ENCODE results near the gene CYB5RL. TPM values are rescaled to one million over a fixed set of nuclear protein-coding genes. Genes with fewer than 3 reads are reported as not detected.

Gene CYB5RL
- total RNA-seq: 6.1 TPM
- long read RNA-seq, partial matches to known transcripts: 3 of 7 reads
- long read RNA-seq, other reads (novel, unspliced or antisense): 3 of 7 reads

- H3K4me3 ChIP-seq: peak within 1 kb of the TSS; percentile 87
- H3K4me1 ChIP-seq: peaks cover 31% of the 10 kb centered on the region
- TF ChIP-seq CTCF (IDR thresholded peaks at IDR 0.05; ENCODE audit: borderline replicate concordance): no peak
- peak within 1 kb of the TSS; percentile 80 for H3K27ac ChIP-seq (replicated peaks)
- intact Hi-C loops (cut with micrococcal nuclease): no loop called here
- peak; percentile 87 for DNase-seq
- H3K36me3 ChIP-seq: peaks cover 36% of the 10 kb centered on the region
- H3K27me3 ChIP-seq (ENCODE audit: low read depth): no peaks in the 10 kb centered on the region
- no peaks in the 10 kb centered on the region for H3K9me3 ChIP-seq (replicated peaks)
These were observed at the start of gene CYB5RL, which contains the start of gene MRPL37 for GRCh38 chr1:54199765-54200518. CYB5RL (minus strand) TSS chr1:54200030; CDS start chr1:54195616, 4,414 bp downstream. MRPL37 (plus strand) TSS chr1:54200167; CDS start chr1:54200244, 77 bp downstream.

GRCh38 chr1:54248966-54249365 is 49.1 kb upstream of the CYB5RL start:
- intact Hi-C loops (cut with micrococcal nuclease): no loop called here
- TF ChIP-seq CTCF (IDR thresholded peaks at IDR 0.05; ENCODE audit: borderline replicate concordance): no peak
- no peak for DNase-seq
- Histone ChIP-seq H3K27me3 (ENCODE audit: low read depth) (no peaks in the 10 kb centered on the region), H3K27ac (replicated peaks) (no peak overlapping the region), H3K36me3 (peaks cover 15% of the 10 kb centered on the region), H3K4me1 (peaks cover 53% of the 10 kb centered on the region), H3K4me3 (no peak overlapping the region), H3K9me3 (replicated peaks) (no peaks in the 10 kb centered on the region)

GRCh38 chr1:54247863-54248515 is 48.2 kb upstream of the CYB5RL start:
- H3K4me1 ChIP-seq: peaks cover 50% of the 10 kb centered on the region
- H3K27me3 ChIP-seq (ENCODE audit: low read depth): no peaks in the 10 kb centered on the region
- no peak overlapping the region for H3K27ac ChIP-seq (replicated peaks)
- H3K9me3 ChIP-seq (replicated peaks): no peaks in the 10 kb centered on the region
- no peak overlapping the region for H3K4me3 ChIP-seq
- H3K36me3 ChIP-seq: peaks cover 23% of the 10 kb centered on the region
- intact Hi-C loops (cut with micrococcal nuclease): no loop called here
- TF ChIP-seq CTCF (IDR thresholded peaks at IDR 0.05; ENCODE audit: borderline replicate concordance): no peak
- no peak for DNase-seq

- Histone ChIP-seq H3K4me3 (no peak overlapping the region), H3K9me3 (replicated peaks) (no peaks in the 10 kb centered on the region), H3K27me3 (ENCODE audit: low read depth) (no peaks in the 10 kb centered on the region), H3K4me1 (peaks cover 50% of the 10 kb centered on the region), H3K36me3 (peaks cover 33% of the 10 kb centered on the region), H3K27ac (replicated peaks) (peak overlapping the region; percentile 42)
- intact Hi-C loops (cut with micrococcal nuclease): no loop called here
- no peak for DNase-seq
- TF ChIP-seq CTCF (IDR thresholded peaks at IDR 0.05; ENCODE audit: borderline replicate concordance): no peak
These were observed 46.4 kb upstream of the CYB5RL start for GRCh38 chr1:54246116-54246721.

- no peak for TF ChIP-seq CTCF (IDR thresholded peaks at IDR 0.05; ENCODE audit: borderline replicate concordance)
- intact Hi-C loops (cut with micrococcal nuclease): no loop called here
- Histone ChIP-seq H3K4me1 (peaks cover 44% of the 10 kb centered on the region), H3K9me3 (replicated peaks) (no peaks in the 10 kb centered on the region), H3K36me3 (peaks cover 33% of the 10 kb centered on the region), H3K27ac (replicated peaks) (no peak overlapping the region), H3K4me3 (no peak overlapping the region), H3K27me3 (ENCODE audit: low read depth) (no peaks in the 10 kb centered on the region)
- DNase-seq: no peak
These were observed 45.7 kb upstream of the CYB5RL start for GRCh38 chr1:54245501-54245900.
